ENCODE measurements around the gene LGALSL. TPM values are rescaled to one million over a fixed set of nuclear protein-coding genes. Genes with fewer than 3 reads are reported as not detected.

The LGALSL gene
- total RNA-seq (2022) (36.9 and 37.2 TPM in 2 replicates), Bru-seq, nascent RNA (percentile 92 among the genes with signal in this experiment), BruChase-seq, experiment 1, labeled RNA remaining after a 2-hour chase (percentile 98 among the genes with signal in this experiment), BruChase-seq, experiment 2, labeled RNA remaining after a 6-hour chase (percentile 96 among the genes with signal in this experiment)
- long read RNA-seq, transcript LGALSL-201 (5 exons, 3,926 nt), result major isoform, 22 of 29 reads
- long read RNA-seq, partial matches to known transcripts, result 2 of 29 reads
- long read RNA-seq, other reads (novel, unspliced or antisense), result 5 of 29 reads

GRCh38 chr2:64453770-64454385 is at the start of gene LGALSL:
LGALSL (plus strand) TSS chr2:64454162; CDS start chr2:64454546, 384 bp downstream.
- Mint-ChIP-seq H3K4me3 (ENCODE audit: unreplicated experiment) (peak within 1 kb of the TSS; percentile 94), H3K27ac (ENCODE audit: unreplicated experiment) (peak within 1 kb of the TSS; percentile 98), H3K36me3 (ENCODE audit: insufficient read depth, unreplicated experiment) (peaks cover 19% of the 10 kb centered on the region), H3K4me1 (ENCODE audit: low read depth, unreplicated experiment) (peaks cover 13% of the 10 kb centered on the region), H3K27me3 (ENCODE audit: insufficient read depth, unreplicated experiment) (no peaks in the 10 kb centered on the region), H3K9me3 (ENCODE audit: unreplicated experiment) (no peaks in the 10 kb centered on the region)
- BruUV-seq (replicated peaks), result no TSS peak
- intact Hi-C loops (cut with micrococcal nuclease; ENCODE audit: unreplicated experiment), result loop anchor here (1.0 to 10.0 kb wide), 5 partner anchors 33 to 347 kb away; partner anchors contain the start of gene AFTPH
- peak; percentile 93 to 94 for DNase-seq
- POLR2A ChIA-PET, result interaction anchor here (0.6 to 1.3 kb wide), 6 partner anchors 17 to 200 kb away, joined by 3 to 6 read pairs (median 3); partner anchors contain the start of gene SERTAD2
- H3K4me1 ChIP-seq, result peaks cover 11% of the 10 kb centered on the region
- H3K4me3 ChIP-seq (ENCODE audit: low read depth, low read length), result peak within 1 kb of the TSS; percentile 80
- no peaks in the 10 kb centered on the region for H3K9me3 ChIP-seq
- H3K27me3 ChIP-seq (replicated peaks; ENCODE audit: control insufficient read depth, insufficient read depth, low read length), result no peaks in the 10 kb centered on the region
- H3K36me3 ChIP-seq (ENCODE audit: control insufficient read depth, insufficient read depth, low read length), result no peaks in the 10 kb centered on the region; the same call in 1 of the 2 replicates
- TF ChIP-seq, protein P1, sequence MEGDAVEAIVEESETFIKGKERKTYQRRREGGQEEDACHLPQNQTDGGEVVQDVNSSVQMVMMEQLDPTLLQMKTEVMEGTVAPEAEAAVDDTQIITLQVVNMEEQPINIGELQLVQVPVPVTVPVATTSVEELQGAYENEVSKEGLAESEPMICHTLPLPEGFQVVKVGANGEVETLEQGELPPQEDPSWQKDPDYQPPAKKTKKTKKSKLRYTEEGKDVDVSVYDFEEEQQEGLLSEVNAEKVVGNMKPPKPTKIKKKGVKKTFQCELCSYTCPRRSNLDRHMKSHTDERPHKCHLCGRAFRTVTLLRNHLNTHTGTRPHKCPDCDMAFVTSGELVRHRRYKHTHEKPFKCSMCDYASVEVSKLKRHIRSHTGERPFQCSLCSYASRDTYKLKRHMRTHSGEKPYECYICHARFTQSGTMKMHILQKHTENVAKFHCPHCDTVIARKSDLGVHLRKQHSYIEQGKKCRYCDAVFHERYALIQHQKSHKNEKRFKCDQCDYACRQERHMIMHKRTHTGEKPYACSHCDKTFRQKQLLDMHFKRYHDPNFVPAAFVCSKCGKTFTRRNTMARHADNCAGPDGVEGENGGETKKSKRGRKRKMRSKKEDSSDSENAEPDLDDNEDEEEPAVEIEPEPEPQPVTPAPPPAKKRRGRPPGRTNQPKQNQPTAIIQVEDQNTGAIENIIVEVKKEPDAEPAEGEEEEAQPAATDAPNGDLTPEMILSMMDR (IDR thresholded peaks at IDR 0.05; ENCODE audit: insufficient read depth in 1 of 2, low read depth in 1 of 2, low read length in 1 of 2, severe bottlenecking in 1 of 2, unreplicated experiment in 1 of 2), result no peak
- CTCF ChIA-PET, result interaction anchor here (0.6 to 1.2 kb wide), 3 partner anchors 10 to 17 kb away, joined by 3 to 4 read pairs (median 3); no protein-coding TSS in a partner anchor

GRCh38 chr2:64404743-64405142 is 49.2 kb upstream of the LGALSL start:
- Mint-ChIP-seq H3K27ac (ENCODE audit: unreplicated experiment) (no peak overlapping the region), H3K9me3 (ENCODE audit: unreplicated experiment) (no peaks in the 10 kb centered on the region), H3K27me3 (ENCODE audit: insufficient read depth, unreplicated experiment) (no peaks in the 10 kb centered on the region), H3K4me3 (ENCODE audit: unreplicated experiment) (no peak overlapping the region), H3K4me1 (ENCODE audit: low read depth, unreplicated experiment) (peaks cover 41% of the 10 kb centered on the region), H3K36me3 (ENCODE audit: insufficient read depth, unreplicated experiment) (no peaks in the 10 kb centered on the region)
- TF ChIP-seq, protein P1 (IDR thresholded peaks at IDR 0.05; ENCODE audit: insufficient read depth in 1 of 2, low read depth in 1 of 2, low read length in 1 of 2, severe bottlenecking in 1 of 2, unreplicated experiment in 1 of 2), result no peak
- H3K9me3 ChIP-seq, result no peaks in the 10 kb centered on the region
- H3K4me1 ChIP-seq, result peaks cover 54% of the 10 kb centered on the region
- no peaks in the 10 kb centered on the region for H3K36me3 ChIP-seq (ENCODE audit: control insufficient read depth, insufficient read depth, low read length)
- intact Hi-C loops (cut with micrococcal nuclease; ENCODE audit: unreplicated experiment), result loop anchor here (5.0 kb wide), 1 partner anchor 42 kb away; no protein-coding TSS in a partner anchor
- BruUV-seq (replicated peaks), result no TSS peak
- H3K27me3 ChIP-seq (replicated peaks; ENCODE audit: control insufficient read depth, insufficient read depth, low read length), result no peaks in the 10 kb centered on the region
- POLR2A ChIA-PET, result no interaction called here
- no peak for DNase-seq
- no peak overlapping the region for H3K4me3 ChIP-seq (ENCODE audit: low read depth, low read length)
- CTCF ChIA-PET, result interaction anchor here (0.6 kb wide), 1 partner anchor 540 kb away, joined by 3 read pairs; no protein-coding TSS in a partner anchor

GRCh38 chr2:64405581-64406406 is 48.2 kb upstream of the LGALSL start:
- Mint-ChIP-seq H3K36me3 (ENCODE audit: insufficient read depth, unreplicated experiment) (no peaks in the 10 kb centered on the region), H3K9me3 (ENCODE audit: unreplicated experiment) (no peaks in the 10 kb centered on the region), H3K27me3 (ENCODE audit: insufficient read depth, unreplicated experiment) (no peaks in the 10 kb centered on the region), H3K4me3 (ENCODE audit: unreplicated experiment) (no peak overlapping the region), H3K27ac (ENCODE audit: unreplicated experiment) (no peak overlapping the region), H3K4me1 (ENCODE audit: low read depth, unreplicated experiment) (peaks cover 33% of the 10 kb centered on the region)
- TF ChIP-seq, protein P1 (IDR thresholded peaks at IDR 0.05; ENCODE audit: insufficient read depth in 1 of 2, low read depth in 1 of 2, low read length in 1 of 2, severe bottlenecking in 1 of 2, unreplicated experiment in 1 of 2), result no peak
- Histone ChIP-seq H3K4me1 (peaks cover 43% of the 10 kb centered on the region), H3K27me3 (replicated peaks; ENCODE audit: control insufficient read depth, insufficient read depth, low read length) (no peaks in the 10 kb centered on the region), H3K36me3 (ENCODE audit: control insufficient read depth, insufficient read depth, low read length) (no peaks in the 10 kb centered on the region), H3K4me3 (ENCODE audit: low read depth, low read length) (no peak overlapping the region), H3K9me3 (no peaks in the 10 kb centered on the region)
- POLR2A ChIA-PET, result no interaction called here
- no TSS peak for BruUV-seq (replicated peaks)
- CTCF ChIA-PET, result no interaction called here
- intact Hi-C loops (cut with micrococcal nuclease; ENCODE audit: unreplicated experiment), result no loop called here
- DNase-seq, result no peak

Data from Caco-2 (cell line).